HG02678 (cell line): ENCODE measurements around the gene SLC4A4.

Source experiments
- ATAC-seq: cut with Tn5 transposase; IDR thresholded peaks from one replicate; pipeline ENCODE4 v1.9.1; 2021; ENCODE audit warnings: mild to moderate bottlenecking, moderate library complexity; ENCODE audit not compliant: unreplicated experiment

Gene SLC4A4

GRCh38 chr4:71466775-71467174 lies 128.0 kb downstream of the SLC4A4 start:
- ATAC-seq: no peak

DNA sequence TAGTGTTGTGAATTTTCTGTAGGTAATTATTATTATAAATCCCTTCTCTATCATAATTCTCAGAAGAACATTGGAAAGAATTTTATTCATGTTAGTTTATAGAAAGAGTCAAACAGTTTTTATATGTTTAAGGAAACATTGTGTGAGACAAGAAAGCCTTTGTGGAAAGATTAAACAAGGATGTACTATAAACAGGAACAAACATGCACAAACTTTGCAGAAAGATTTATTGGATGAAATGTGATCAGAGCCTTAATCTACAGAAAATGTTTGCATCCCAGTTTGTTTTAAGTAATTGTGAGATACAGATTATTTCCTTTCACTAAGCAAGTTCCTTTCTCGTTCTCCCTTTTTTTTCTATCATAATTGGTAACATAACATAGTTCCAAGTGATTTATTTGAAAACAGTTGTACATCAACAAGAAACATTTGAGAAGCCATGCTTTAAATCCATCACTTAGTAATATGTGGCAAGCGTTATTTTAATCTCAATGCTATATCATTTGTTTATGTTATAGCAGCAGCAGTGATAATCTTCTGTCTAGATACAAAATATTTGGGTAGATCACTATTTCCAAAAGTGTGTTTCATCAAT lies 129.4 kb downstream of the SLC4A4 start:
- no peak for ATAC-seq

- no peak for ATAC-seq
Measured at GRCh38 chr4:71469541-71469940, 130.7 kb downstream of the SLC4A4 start.

DNA sequence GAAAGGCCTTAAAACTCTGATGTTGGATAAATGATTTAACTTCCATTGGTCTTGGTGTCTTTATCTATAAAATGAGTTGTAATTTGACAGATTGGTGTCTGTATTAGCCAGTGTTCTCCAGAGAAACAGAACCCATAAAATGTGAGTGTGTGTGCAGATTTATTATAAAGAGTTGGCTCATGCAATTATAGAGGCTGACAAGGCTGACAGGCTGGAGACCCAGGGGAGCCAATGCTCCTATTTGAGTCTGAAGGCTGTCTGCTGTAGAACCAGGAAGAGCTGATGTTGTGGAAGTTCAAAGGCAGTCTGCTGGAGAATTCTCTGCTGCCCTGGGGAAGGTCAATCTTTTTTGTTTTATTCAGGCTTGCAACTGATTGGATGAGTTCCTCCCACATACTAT lies 131.7 kb downstream of the SLC4A4 start:
- no peak for ATAC-seq

DNA sequence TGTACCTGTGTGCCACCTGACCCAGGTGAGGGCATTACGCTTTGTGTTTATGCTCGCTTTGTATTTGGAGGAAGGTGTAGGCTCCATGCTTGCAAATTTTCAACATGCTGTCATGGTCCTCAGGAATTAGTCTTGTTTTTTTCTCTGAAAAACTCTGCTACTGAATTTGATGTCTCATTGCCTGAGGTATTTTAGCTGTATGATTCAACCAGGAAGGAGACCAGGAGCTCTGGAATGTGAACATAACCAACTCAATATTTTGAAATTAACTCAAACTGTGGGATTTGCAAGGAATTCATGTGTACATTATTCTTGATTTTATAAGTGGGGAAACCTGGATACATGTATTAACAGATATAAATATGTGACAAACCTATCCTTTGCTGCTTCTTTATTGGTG lies 134.1 kb downstream of the SLC4A4 start:
- no peak for ATAC-seq

DNA sequence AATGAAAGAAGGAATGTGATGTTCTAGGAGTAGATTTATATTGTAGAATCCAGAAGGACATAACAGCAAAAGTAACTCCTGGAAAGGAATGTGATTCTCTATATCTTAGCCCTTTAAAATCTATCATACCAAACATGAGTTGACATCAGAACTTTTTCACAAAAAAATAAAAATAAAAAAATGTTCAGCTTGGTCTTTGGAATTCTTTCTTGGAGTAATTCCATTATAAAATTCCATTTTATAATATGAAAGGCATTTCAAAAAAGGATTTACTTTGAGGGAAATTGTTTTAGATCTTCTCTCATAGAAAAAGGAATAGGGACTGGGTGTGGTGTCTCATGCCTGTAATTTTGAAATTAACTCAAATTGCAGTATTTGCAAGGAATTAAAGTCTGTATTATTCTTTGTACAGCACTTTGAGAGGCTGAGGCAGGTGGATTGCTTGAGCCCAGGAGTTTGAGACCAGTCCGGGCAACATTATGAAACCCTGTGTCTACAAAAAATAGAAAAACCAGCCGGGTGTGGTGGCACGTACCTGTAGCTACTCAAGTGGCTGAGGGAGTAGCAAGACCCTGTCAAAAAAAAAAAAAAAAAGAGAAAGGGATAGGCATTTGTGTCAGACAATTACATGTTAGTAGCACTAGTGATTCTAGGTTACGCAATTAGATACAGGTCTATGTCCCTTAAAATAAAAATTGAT lies 134.9 kb downstream of the SLC4A4 start:
- ATAC-seq: no peak

DNA sequence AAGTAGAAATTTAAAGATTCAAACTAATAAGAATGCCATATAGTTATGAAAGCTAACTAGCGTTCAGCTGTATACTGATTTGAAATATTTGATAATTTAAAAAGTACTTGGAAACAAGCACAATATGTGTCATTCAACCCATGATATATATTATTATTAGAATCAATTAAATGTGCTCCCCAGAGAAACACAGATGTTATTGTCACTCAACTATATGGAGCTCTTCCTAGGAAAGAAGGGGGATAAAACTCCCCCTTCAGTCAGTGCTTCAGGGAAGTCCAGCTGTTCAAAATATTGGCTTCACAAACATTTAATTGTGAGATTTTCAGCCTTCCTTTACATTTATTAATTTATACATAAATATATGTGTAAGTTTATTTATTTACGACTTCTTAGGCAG lies 135.9 kb downstream of the SLC4A4 start:
- ATAC-seq: no peak

GRCh38 chr4:71476240-71476639 lies 137.4 kb downstream of the SLC4A4 start:
- ATAC-seq: no peak

GRCh38 chr4:71486550-71487343 lies 147.9 kb downstream of the SLC4A4 start:
- ATAC-seq: no peak

DNA sequence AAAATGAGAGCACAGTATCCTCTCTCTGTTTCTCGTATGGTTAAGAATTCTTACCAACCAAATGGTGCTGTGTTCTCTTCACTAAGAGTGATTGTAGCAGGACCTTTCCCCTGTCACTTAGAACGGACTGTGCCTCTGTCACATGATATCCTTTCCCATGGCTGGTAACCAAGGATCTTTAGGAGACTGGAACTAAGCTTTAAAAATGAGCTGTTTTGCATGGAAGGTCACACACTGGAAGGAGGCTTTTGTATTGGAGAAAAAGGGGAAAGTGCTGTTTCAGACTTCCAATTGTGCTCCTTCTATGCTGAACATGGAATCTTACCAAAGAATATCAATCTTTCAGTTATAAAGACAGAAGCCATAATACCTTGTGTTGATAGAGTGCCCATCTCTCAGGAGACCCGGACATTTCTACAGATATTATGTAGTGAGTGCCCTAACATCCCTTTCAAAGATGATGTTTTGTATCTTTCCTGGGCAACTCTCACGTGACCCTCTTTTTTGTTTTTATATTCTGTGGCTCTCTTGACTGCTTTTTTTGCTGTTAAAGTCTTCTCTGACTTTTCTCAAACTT lies 148.6 kb downstream of the SLC4A4 start:
- ATAC-seq: no peak

GRCh38 chr4:71494539-71494938 lies 155.7 kb downstream of the SLC4A4 start:
- no peak for ATAC-seq

DNA sequence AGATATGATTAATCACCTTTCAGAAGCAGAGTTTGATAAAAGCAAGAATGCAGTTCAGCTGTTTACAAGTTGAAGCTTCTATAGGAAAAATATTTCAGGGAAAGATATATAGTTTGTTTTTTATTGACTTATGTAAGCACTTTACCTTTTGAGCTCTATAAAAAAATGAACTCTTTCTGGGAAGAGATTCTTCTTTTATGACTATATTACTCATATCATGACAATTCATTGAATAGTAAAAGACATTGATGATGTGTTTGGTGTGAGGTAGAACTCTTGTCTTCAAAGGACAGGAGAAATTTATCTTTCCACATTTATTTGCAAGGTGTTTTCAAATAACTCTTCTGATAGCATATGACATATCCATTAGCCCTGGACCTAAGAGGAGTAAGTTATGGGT lies 156.6 kb downstream of the SLC4A4 start:
- ATAC-seq: no peak

- no peak for ATAC-seq
Measured at GRCh38 chr4:71497078-71497477, 158.3 kb downstream of the SLC4A4 start.

GRCh38 chr4:71498002-71498401 lies 159.2 kb downstream of the SLC4A4 start:
- ATAC-seq: no peak

DNA sequence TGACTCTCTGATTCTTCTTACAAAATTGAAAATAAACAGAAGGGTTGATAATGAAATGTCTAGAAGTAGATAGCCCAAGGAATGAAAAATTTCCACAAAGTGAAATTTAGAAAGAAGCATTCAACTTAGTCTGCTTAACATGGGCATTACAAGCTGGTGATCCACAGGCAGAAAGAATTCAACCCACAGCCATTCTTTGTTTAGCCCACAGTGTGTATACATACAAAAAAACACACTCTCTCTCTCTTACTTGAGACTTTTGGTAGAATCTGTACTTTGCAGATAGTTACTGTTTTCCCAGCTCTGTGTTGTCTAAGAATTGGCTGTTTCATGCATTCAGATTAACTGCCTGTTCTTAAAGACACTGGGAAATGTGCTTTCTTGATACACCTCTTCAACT lies 159.8 kb downstream of the SLC4A4 start:
- ATAC-seq: no peak

- no peak for ATAC-seq
Measured at GRCh38 chr4:71501992-71502391, 163.2 kb downstream of the SLC4A4 start.

GRCh38 chr4:71518283-71518989 lies 179.6 kb downstream of the SLC4A4 start:
- ATAC-seq: no peak

DNA sequence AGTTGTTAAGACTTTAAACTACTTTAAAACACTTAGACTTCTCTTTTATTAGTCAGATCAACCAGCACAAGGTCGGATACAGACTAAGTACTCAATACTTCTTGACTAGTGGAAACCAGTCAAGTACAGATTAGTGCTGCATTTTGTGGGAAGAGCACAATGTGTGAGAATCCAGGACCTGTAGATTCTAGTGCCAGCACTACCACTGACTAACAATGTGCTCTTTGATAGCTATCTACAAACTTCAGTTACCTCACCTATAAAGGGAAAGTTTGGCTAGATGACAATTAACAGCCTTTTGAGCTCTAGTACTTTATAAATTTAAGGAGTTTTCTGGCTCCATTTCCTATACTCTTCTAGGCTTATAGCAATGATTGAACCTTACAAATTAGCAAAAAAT lies 181.5 kb downstream of the SLC4A4 start:
- ATAC-seq: no peak

- no peak for ATAC-seq
Measured at GRCh38 chr4:71520850-71521249, 182.0 kb downstream of the SLC4A4 start.

DNA sequence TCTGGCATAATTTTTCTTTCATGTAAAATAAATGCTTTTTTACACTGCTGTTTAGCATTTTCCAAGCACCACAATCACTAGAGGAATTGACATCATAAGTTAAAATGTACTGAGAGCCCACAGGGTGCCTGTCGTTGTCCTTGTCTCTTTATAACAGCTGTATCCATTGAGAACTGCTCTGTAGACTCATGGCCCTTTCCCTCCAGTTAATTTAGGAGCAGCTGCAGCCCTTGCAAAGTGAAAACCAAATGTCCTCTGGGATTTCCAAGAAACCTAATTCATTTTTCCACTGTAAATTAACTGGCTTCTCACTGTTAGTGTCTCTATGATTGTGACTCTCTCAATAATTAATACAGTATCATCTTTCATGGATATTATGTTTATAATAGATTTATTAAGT lies 185.9 kb downstream of the SLC4A4 start:
- no peak for ATAC-seq
